Measurements from ENCODE around the gene PDE6B. TPM values are rescaled to one million over a fixed set of nuclear protein-coding genes. Genes with fewer than 3 reads are reported as not detected.
A peak's percentile ranks its signal among the peaks of the same experiment; 100 is the strongest.

The PDE6B gene
- total and polyA plus RNA-seq, 2 of the 13 experiments (the other 11 are each of a cell fraction or from before 2014, with no cell fraction given): 0.38 to 0.40 TPM

DNA sequence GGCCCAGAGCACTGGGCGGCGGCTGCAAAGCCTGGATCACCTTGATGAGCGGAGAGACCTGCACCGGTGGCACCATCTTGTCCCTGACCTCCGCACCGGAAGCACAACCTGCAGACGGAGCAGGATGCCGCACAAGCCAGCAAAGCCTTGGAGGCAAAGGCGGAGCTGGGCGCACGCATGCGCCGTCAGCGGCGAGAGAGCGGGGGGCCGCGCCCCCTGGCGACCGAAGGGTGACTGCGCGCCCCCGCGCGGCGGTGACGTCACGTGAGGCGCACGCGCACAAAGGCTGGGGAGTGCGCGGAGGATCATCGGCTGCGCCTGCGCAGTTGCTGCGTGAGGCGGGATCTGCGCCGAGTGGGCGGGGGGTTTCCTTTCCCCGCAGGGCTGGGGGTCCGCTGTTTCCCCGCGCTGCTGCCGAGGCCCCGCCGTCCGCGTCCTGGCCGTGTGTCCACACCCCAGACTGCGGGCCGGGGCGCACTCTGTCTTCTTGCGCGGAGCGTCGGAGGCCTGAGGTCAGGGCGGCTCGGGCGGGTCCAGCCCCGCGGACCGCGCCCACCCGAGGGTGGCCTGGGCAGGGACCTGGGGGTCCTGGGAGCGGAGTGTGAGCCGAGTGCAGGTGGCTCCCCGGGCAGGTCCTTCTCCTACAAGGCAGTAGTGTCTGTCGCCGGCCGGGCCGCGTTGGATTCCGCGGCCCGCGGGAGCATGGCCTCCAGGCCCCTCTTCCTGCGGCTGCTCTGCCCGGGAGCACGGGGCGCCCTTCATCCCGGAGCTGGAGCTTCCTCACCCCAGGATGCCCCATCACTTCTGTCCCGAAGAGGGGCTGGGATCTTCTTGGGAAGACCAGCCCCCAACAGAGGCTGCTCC lies 49.0 kb downstream of the PDE6B start, which contains the start of the genes ATP5ME and MYL5 (continued):
- TF ChIP-seq KDM3A (CRISPR knock-in tag; IDR thresholded peaks at IDR 0.05; ENCODE audit: low read depth): peak; percentile 73; the same call in 1 of the 2 replicates
- TF ChIP-seq CAMTA2 (CRISPR knock-in tag; IDR thresholded peaks at IDR 0.05; ENCODE audit: borderline replicate concordance): peak; percentile 75
- no peak for TF ChIP-seq TRIM24 (CRISPR knock-in tag; IDR thresholded peaks at IDR 0.05)
- peak; percentile 87 for TF ChIP-seq ZNF891 (CRISPR knock-in tag; IDR thresholded peaks at IDR 0.05)
- TF ChIP-seq, protein P1, sequence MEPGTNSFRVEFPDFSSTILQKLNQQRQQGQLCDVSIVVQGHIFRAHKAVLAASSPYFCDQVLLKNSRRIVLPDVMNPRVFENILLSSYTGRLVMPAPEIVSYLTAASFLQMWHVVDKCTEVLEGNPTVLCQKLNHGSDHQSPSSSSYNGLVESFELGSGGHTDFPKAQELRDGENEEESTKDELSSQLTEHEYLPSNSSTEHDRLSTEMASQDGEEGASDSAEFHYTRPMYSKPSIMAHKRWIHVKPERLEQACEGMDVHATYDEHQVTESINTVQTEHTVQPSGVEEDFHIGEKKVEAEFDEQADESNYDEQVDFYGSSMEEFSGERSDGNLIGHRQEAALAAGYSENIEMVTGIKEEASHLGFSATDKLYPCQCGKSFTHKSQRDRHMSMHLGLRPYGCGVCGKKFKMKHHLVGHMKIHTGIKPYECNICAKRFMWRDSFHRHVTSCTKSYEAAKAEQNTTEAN (CRISPR knock-in tag; conservative IDR thresholded peaks at IDR 0.05): no peak
- no peak for TF ChIP-seq ZNF660 (CRISPR knock-in tag; IDR thresholded peaks at IDR 0.05; ENCODE audit: borderline replicate concordance, low read depth)
- peak; percentile 95 for TF ChIP-seq HOXA3 (CRISPR knock-in tag; IDR thresholded peaks at IDR 0.05)
- TF ChIP-seq MEIS2 (CRISPR knock-in tag; IDR thresholded peaks at IDR 0.05): peak; percentile 14
- TF ChIP-seq ZNF530 (CRISPR knock-in tag; IDR thresholded peaks at IDR 0.05; ENCODE audit: low read depth): 0 out of 2 replicates have a peak, but pooled peaks have one; percentile 30
- no peak for TF ChIP-seq ZNF7 (CRISPR knock-in tag; IDR thresholded peaks at IDR 0.05)
- TF ChIP-seq, protein P2, sequence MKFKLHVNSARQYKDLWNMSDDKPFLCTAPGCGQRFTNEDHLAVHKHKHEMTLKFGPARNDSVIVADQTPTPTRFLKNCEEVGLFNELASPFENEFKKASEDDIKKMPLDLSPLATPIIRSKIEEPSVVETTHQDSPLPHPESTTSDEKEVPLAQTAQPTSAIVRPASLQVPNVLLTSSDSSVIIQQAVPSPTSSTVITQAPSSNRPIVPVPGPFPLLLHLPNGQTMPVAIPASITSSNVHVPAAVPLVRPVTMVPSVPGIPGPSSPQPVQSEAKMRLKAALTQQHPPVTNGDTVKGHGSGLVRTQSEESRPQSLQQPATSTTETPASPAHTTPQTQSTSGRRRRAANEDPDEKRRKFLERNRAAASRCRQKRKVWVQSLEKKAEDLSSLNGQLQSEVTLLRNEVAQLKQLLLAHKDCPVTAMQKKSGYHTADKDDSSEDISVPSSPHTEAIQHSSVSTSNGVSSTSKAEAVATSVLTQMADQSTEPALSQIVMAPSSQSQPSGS (CRISPR knock-in tag; IDR thresholded peaks at IDR 0.05): peak; percentile 99
- TF ChIP-seq ZNF275 (CRISPR knock-in tag; IDR thresholded peaks at IDR 0.05; ENCODE audit: borderline replicate concordance): peak; percentile 75
- TF ChIP-seq XRCC5 (optimal IDR thresholded peaks at IDR 0.05; ENCODE audit: low read length): peak; percentile 90
- TF ChIP-seq NKX3-1 (CRISPR knock-in tag; IDR thresholded peaks at IDR 0.05): peak; percentile 67; the same call in 1 of the 2 replicates
- TF ChIP-seq PLSCR1 (CRISPR knock-in tag; IDR thresholded peaks at IDR 0.05; ENCODE audit: borderline replicate concordance): no peak; the same call in 1 of the 2 replicates
- no peak for TF ChIP-seq FOXJ3 (CRISPR knock-in tag; IDR thresholded peaks at IDR 0.05; ENCODE audit: borderline replicate concordance)
